Effector memory CD8-positive, alpha-beta T cell (primary cell): Measurements from ENCODE around the gene LGR5.

Experiments used
- ATAC-seq: fragments of 150-1000 bp; cut with Tn5 transposase; replicated peaks from 2 replicates; pipeline ENCODE4 v1.10.0; 2021; ENCODE audit warnings: mild to moderate bottlenecking, moderate library complexity
- DNase-seq, 3 experiments: peaks; one replicate each; pipeline ENCODE4 v3.0.0; 2021
- H3K27ac Mint-ChIP-seq, 2 donors: one replicate each; pipeline ENCODE4 v1.8.0; 2022; ENCODE audit warnings: mild to moderate bottlenecking in 2 of 2, mixed read lengths in 2 of 2, moderate library complexity in 2 of 2
- H3K27me3 Mint-ChIP-seq, 2 donors: one replicate each; pipeline ENCODE4 v1.8.0; 2022; ENCODE audit warnings: mixed read lengths in 2 of 2
- H3K36me3 Mint-ChIP-seq: one replicate; pipeline ENCODE4 v1.8.0; 2022; ENCODE audit warnings: mild to moderate bottlenecking, moderate library complexity, mixed read lengths; ENCODE audit not compliant: insufficient read depth
- H3K4me1 Mint-ChIP-seq, 2 donors: one replicate each; pipeline ENCODE4 v1.8.0; 2022; ENCODE audit warnings: low read depth in 2 of 2, mixed read lengths in 2 of 2
- H3K4me3 Mint-ChIP-seq, 2 donors: one replicate each; pipeline ENCODE4 v1.8.0; 2022; ENCODE audit warnings: mild to moderate bottlenecking in 2 of 2, mixed read lengths in 2 of 2, moderate library complexity in 2 of 2
- H3K9me3 Mint-ChIP-seq, 2 donors: one replicate each; pipeline ENCODE4 v1.8.0; 2022; ENCODE audit warnings: mixed read lengths in 2 of 2
- total RNA-seq, 9 experiments: gene quantifications; one replicate each; lab custom pipeline; 2026; lab: John Stamatoyannopoulos, UW

The LGR5 gene
- total RNA-seq: 0 to 1.0 (median 0.03) reads per million in 9 experiments

DNA sequence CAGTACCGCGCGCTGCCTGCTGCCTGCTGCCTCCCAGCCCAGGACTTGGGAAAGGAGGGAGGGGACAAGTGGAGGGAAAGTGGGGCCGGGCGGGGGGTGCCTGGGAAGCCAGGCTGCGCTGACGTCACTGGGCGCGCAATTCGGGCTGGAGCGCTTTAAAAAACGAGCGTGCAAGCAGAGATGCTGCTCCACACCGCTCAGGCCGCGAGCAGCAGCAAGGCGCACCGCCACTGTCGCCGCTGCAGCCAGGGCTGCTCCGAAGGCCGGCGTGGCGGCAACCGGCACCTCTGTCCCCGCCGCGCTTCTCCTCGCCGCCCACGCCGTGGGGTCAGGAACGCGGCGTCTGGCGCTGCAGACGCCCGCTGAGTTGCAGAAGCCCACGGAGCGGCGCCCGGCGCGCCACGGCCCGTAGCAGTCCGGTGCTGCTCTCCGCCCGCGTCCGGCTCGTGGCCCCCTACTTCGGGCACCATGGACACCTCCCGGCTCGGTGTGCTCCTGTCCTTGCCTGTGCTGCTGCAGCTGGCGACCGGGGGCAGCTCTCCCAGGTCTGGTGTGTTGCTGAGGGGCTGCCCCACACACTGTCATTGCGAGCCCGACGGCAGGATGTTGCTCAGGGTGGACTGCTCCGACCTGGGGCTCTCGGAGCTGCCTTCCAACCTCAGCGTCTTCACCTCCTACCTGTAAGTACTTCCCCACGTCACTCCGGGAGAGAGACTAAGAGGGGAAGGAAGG is at the start of gene LGR5:
LGR5 (plus strand) TSS at position 186 of the 732 bp plus-strand sequence; CDS start at position 469, 283 bp downstream.
- DNase-seq (no peak), ATAC-seq (no peak)
- no peaks in the 10 kb centered on the region for H3K36me3 Mint-ChIP-seq
- H3K9me3 Mint-ChIP-seq: peaks cover 5 to 12% of the 10 kb centered on the region in 2 donors
- H3K4me1 Mint-ChIP-seq: peaks cover 11 to 16% of the 10 kb centered on the region in 2 donors
- peaks cover 45 to 71% of the 10 kb centered on the region in 2 donors for H3K27me3 Mint-ChIP-seq
- H3K27ac Mint-ChIP-seq: no peak within 1 kb of the TSS
- peak within 1 kb of the TSS; percentile 58 to 61 for H3K4me3 Mint-ChIP-seq

DNA sequence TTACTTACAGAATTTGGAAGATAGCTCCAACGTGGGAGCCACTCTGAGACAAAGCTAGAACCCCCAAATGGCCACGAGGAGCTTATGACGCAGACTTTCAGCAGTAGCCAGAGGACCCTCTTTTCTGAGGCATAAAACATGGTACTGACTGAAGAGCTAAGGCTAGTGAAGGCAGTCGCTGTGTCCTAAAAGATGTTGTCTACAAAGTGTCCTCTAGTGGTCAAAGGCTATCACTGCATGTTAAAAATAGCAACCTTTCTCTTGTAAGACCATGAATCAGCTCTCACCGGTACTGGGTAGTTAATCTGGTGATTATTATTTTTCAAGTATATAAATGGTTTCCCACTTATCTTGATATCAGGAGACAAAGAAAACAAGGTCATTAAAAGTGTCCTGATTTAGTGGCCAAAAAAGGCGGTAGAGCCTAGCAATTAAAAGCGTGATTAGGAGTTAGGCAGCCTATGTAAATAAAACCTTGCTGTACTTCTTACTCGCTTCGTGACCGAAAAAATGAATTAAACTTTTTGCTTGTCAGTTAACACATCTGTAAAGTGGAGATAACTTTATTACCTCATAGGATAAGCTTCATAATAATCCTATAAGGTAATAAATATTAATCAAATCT is 47.0 kb upstream of the LGR5 start:
- Mint-ChIP-seq H3K36me3 (no peaks in the 10 kb centered on the region), H3K4me3 (no peak overlapping the region), H3K27ac (no peak overlapping the region), H3K27me3 (peaks cover 0 to 9% of the 10 kb centered on the region in 2 donors), H3K4me1 (no peaks in the 10 kb centered on the region), H3K9me3 (no peaks in the 10 kb centered on the region)
- no peak for ATAC-seq
- no peak for DNase-seq

GRCh38 chr12:71393625-71394024 is 46.0 kb upstream of the LGR5 start:
- Mint-ChIP-seq H3K27ac (no peak overlapping the region), H3K4me1 (no peaks in the 10 kb centered on the region), H3K4me3 (no peak overlapping the region), H3K27me3 (peaks cover 0 to 5% of the 10 kb centered on the region in 2 donors), H3K36me3 (no peaks in the 10 kb centered on the region), H3K9me3 (no peaks in the 10 kb centered on the region)
- DNase-seq (no peak), ATAC-seq (no peak)

DNA sequence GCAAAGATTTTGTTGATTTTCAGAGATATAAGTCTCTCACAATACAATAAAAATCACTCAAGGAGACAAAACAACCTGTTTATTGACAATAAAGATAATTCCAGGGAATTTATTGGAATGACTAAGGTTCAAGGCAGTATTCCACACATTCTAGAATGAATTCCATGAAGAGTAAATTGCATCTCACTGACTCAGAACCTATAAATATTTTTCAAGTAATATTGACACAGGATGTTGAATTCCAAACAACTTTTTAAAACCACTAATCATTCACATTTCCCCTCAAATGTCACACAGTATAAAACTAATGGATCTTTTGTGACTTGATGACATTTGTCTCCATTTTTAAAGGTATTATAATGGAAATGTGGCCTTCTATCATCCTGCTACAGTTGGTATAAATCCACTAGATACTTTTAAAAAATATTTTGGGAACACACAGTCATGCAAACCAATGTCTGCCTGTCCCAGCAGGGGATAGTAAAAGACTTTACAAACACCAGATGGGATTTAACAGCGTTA is 42.1 kb upstream of the LGR5 start:
- H3K4me3 Mint-ChIP-seq: no peak overlapping the region
- ATAC-seq: no peak

GRCh38 chr12:71399197-71399596 is 40.4 kb upstream of the LGR5 start:
- Mint-ChIP-seq H3K9me3 (peaks cover 0 to 2% of the 10 kb centered on the region in 2 donors), H3K27ac (no peak overlapping the region), H3K27me3 (peaks cover 13 to 20% of the 10 kb centered on the region in 2 donors), H3K4me1 (no peaks in the 10 kb centered on the region), H3K36me3 (peaks cover 3% of the 10 kb centered on the region), H3K4me3 (no peak overlapping the region)
- no peak for DNase-seq
- ATAC-seq: no peak

More for the DNA sequence above, 42.1 kb upstream of the LGR5 start:
- no peak for DNase-seq
- H3K9me3 Mint-ChIP-seq: no peaks in the 10 kb centered on the region
- peaks cover 3% of the 10 kb centered on the region for H3K36me3 Mint-ChIP-seq
- H3K27ac Mint-ChIP-seq: no peak overlapping the region
- peaks cover 2 to 8% of the 10 kb centered on the region in 2 donors for H3K27me3 Mint-ChIP-seq
- no peaks in the 10 kb centered on the region for H3K4me1 Mint-ChIP-seq

DNA sequence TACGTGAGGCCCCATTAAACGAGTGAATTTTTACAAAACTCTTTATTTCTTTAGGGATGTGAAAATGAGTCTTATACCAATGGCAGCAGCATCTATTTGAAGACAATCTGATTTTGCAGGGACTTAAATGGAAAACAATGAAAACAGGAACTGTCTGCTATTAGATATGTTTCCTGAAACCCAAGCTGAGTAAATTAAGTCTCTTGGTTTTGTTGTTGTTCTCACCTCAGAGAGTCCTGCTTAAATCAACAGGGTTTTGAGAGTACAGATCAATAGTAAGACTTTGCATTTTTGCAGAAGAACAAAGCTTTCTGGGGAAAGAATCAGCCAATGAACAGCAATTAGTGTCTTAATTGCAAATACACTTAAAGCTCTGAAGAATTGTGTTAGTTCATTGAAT is 39.1 kb upstream of the LGR5 start:
- peaks cover 0 to 5% of the 10 kb centered on the region in 2 donors for H3K9me3 Mint-ChIP-seq
- peaks cover 3% of the 10 kb centered on the region for H3K36me3 Mint-ChIP-seq
- no peaks in the 10 kb centered on the region for H3K4me1 Mint-ChIP-seq
- ATAC-seq (no peak), DNase-seq (no peak)
- peaks cover 13 to 29% of the 10 kb centered on the region in 2 donors for H3K27me3 Mint-ChIP-seq
- no peak overlapping the region for H3K4me3 Mint-ChIP-seq
- no peak overlapping the region for H3K27ac Mint-ChIP-seq

GRCh38 chr12:71405884-71406283 is 33.7 kb upstream of the LGR5 start:
- peaks cover 13 to 36% of the 10 kb centered on the region in 2 donors for H3K27me3 Mint-ChIP-seq
- no peak for ATAC-seq

GRCh38 chr12:71407732-71408131 is 31.9 kb upstream of the LGR5 start:
- ATAC-seq (no peak), DNase-seq (no peak)
- H3K4me1 Mint-ChIP-seq: no peaks in the 10 kb centered on the region
- H3K4me3 Mint-ChIP-seq: no peak overlapping the region
- peaks cover 8 to 13% of the 10 kb centered on the region in 2 donors for H3K9me3 Mint-ChIP-seq
- H3K36me3 Mint-ChIP-seq: no peaks in the 10 kb centered on the region
- H3K27ac Mint-ChIP-seq: no peak overlapping the region
- peaks cover 17 to 29% of the 10 kb centered on the region in 2 donors for H3K27me3 Mint-ChIP-seq

More at GRCh38 chr12:71405884-71406283, 33.7 kb upstream of the LGR5 start:
- peaks cover 6 to 8% of the 10 kb centered on the region in 2 donors for H3K9me3 Mint-ChIP-seq
- H3K36me3 Mint-ChIP-seq: peaks cover 3% of the 10 kb centered on the region
- no peak overlapping the region for H3K4me3 Mint-ChIP-seq
- H3K27ac Mint-ChIP-seq: no peak overlapping the region
- no peak for DNase-seq
- no peaks in the 10 kb centered on the region for H3K4me1 Mint-ChIP-seq

DNA sequence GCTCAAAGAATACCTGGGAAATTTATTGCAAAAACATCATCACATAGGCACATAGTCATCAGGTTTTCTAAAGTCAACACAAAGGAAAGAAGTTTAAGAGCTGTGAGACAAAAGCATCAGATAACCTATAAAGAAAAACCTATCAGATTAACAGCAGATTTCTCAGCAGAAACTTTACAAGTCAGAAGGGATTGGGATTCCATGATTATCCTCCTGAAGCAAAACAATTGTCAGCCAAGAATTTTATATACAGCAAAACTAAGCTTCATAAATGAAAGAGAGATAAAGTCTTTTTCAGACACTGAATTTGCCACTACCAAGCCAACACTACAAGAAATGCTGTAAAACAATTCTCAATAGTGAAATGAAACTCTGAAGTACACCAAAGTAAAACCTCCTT is 28.8 kb upstream of the LGR5 start:
- H3K4me1 Mint-ChIP-seq: no peaks in the 10 kb centered on the region
- ATAC-seq (no peak), DNase-seq (no peak)
- no peak overlapping the region for H3K27ac Mint-ChIP-seq
- no peaks in the 10 kb centered on the region for H3K36me3 Mint-ChIP-seq
- peaks cover 4 to 13% of the 10 kb centered on the region in 2 donors for H3K9me3 Mint-ChIP-seq
- H3K27me3 Mint-ChIP-seq: peaks cover 8 to 9% of the 10 kb centered on the region in 2 donors
- H3K4me3 Mint-ChIP-seq: no peak overlapping the region

DNA sequence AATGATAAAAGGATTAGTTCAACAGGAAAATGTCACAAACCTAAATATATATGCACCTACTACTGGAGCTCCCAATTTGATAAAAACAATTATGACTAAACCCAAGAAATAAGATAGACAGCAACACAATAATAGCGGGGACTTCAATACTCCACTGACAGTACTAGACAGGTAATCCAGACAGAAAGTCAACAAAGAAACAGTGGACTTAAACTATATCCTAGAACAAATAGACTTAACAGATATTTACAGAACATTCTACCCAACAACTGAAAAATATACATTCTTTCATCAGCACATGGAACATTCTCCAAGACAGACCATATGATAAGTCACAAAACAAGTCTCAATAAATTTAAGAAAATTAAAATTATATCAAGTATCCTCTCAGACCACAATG is 28.0 kb upstream of the LGR5 start:
- no peak for ATAC-seq
- Mint-ChIP-seq H3K27ac (no peak overlapping the region), H3K27me3 (peaks cover 5 to 9% of the 10 kb centered on the region in 2 donors), H3K4me3 (no peak overlapping the region), H3K4me1 (no peaks in the 10 kb centered on the region), H3K9me3 (peaks cover 4 to 13% of the 10 kb centered on the region in 2 donors), H3K36me3 (no peaks in the 10 kb centered on the region)
- no peak for DNase-seq

DNA sequence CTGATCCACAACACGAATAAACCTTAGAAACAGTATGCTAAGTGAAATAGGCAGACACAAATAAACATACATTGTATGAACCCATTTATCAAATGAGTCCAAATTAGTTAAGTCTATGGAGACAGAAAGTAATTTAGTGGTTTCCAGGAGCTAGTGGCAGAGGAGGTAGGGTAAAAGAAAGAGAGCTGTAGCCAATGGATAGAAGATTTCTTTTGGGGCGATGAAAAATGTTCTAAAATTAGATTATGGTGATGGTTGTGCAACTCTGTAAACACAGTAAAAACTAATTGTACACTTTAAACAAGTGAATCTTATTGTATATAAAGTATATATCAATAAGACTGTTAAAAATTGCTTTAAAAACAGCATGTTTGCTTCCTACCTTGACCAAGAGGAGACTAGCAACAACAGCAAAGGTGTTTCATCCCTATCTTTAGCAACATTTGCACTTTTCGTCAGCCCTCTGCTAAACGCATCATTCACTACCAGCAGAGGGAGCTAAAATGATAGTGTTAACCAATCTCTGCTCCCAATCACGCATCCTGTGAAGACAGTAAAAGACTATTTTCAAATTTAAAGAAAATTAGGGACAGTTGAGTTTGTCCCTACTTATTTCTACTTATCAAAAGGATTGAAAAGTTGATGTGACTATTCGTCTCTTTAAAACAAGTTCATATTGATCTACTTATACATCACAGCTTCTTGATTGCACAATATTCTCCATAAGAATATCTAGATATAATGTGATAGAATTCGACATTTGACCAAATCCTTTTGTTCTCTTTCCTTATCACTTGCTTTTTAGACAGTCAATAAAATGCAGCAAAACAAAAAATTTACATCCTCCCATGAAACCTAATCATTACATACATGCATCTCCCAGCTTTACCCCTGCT is 24.0 kb upstream of the LGR5 start:
- Mint-ChIP-seq H3K4me1 (no peaks in the 10 kb centered on the region), H3K27me3 (peaks cover 0 to 9% of the 10 kb centered on the region in 2 donors), H3K4me3 (no peak overlapping the region), H3K9me3 (peaks cover 2 to 5% of the 10 kb centered on the region in 2 donors), H3K36me3 (no peaks in the 10 kb centered on the region), H3K27ac (no peak overlapping the region)
- DNase-seq: peak; percentile 10 to 12 (median 10)
- peak; percentile 59 for ATAC-seq

GRCh38 chr12:71417181-71417580 is 22.4 kb upstream of the LGR5 start:
- Mint-ChIP-seq H3K27ac (no peak overlapping the region), H3K4me3 (no peak overlapping the region), H3K36me3 (no peaks in the 10 kb centered on the region), H3K27me3 (peaks cover 0 to 3% of the 10 kb centered on the region in 2 donors), H3K4me1 (no peaks in the 10 kb centered on the region), H3K9me3 (no peaks in the 10 kb centered on the region)
- DNase-seq (no peak), ATAC-seq (no peak)

DNA sequence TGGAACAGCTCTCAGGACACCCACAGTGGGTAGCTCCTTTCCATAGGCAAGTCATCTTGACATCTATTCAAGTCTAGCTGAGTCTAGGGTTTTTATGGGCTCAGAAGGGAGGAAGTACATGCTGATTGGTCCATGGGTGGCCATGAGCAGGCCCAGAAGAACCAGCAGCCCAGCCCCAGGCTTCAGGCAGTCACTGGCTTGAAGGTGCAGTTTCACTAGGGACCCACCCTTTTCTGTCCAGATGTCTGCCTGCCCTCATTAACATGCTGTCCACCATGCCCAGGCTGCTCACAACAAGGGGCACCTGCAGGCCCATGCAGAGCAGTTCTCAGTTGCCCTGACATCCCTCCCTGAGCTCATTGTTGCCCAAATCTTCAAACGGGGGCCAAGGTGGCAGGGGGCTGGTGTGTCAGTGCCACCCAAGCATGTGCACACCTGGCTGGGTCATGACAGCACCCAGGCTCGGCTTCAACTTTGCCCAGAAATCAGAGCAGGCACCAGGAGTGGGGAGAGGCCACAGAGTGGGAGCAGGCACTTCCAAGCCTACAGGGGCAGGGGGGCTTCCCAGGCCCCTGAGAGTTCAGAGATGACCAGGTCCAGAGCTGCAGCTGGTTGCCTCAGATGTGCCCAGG is 18.7 kb upstream of the LGR5 start:
- H3K9me3 Mint-ChIP-seq: no peaks in the 10 kb centered on the region
- no peak overlapping the region for H3K27ac Mint-ChIP-seq
- no peaks in the 10 kb centered on the region for H3K36me3 Mint-ChIP-seq
- no peak overlapping the region for H3K4me3 Mint-ChIP-seq
- no peak for ATAC-seq
- no peaks in the 10 kb centered on the region for H3K4me1 Mint-ChIP-seq
- no peak for DNase-seq
- H3K27me3 Mint-ChIP-seq: peaks cover 16 to 20% of the 10 kb centered on the region in 2 donors
